HepG2 (cell line): ENCODE data around the gene ACOXL. TPM values are rescaled to one million over a fixed set of nuclear protein-coding genes. Genes with fewer than 3 reads are reported as not detected.

ENCODE experiments used
- ATAC-seq: fragments of 200-7000 bp; cut with Tn5 transposase; 3 replicates; pipeline ENCODE4 v1.9.1; 2020; ENCODE audit warnings: mild to moderate bottlenecking, moderate library complexity
- BruUV-seq: library from RNA; stranded (reverse); fragments of 400-500 nt; replicated peaks from 2 replicates; lab custom pipeline; 2021; lab: Mats Ljungman, UMichigan
- CTCF ChIA-PET: fragments of 300-600 bp; formaldehyde crosslinking; extraction: SDS; loops from one replicate; lab custom pipeline; 2021; ENCODE audit warnings: low total read pairs, inconsistent platforms, low intra/inter-chr PET ratio; lab: Yijun Ruan, JAX
- POLR2A ChIA-PET: fragments of 350-600 bp; sonication (Branson Sonifier 250); formaldehyde crosslinking; loops from one replicate; lab custom pipeline; 2020; ENCODE audit warnings: antibody characterized with exemption, inconsistent platforms; lab: Yijun Ruan, JAX
- DNase-seq: peaks from one replicate; pipeline ENCODE4 v3.0.0-alpha.2; 2015; ENCODE audit warnings: low spot score
- FAIRE-seq: peaks from 3 replicates; lab custom pipeline; 2011; peaks lifted over from hg19 to GRCh38; lab: Jason Lieb, UNC
- H2AFZ ChIP-seq: one replicate; pipeline ENCODE4 v1.6.1; 2011; ENCODE audit warnings: low read length, inconsistent platforms
- H3K27ac ChIP-seq: fragments of 300-600 bp; 3 replicates; pipeline ENCODE4 v1.8.0; 2011; ENCODE audit warnings: mixed run types, mild to moderate bottlenecking, mixed read lengths, low read length, inconsistent platforms; ENCODE audit not compliant: insufficient read depth; ENCODE audit errors: extremely low read length
- H3K27me3 ChIP-seq, 2 experiments: fragments of 200-600 bp in 1 of 2; 2 replicates in 1 of 2; 3 replicates in 1 of 2; pipeline versions ENCODE4 v1.6.0 to v1.8.0; 2011; ENCODE audit warnings: low read length in 2 of 2, mild to moderate bottlenecking in 2 of 2, moderate library complexity in 2 of 2, inconsistent platforms in 1 of 2; ENCODE audit not compliant: insufficient read depth in 2 of 2, control insufficient read depth in 1 of 2
- H3K36me3 ChIP-seq, 2 experiments: fragments of 200-600 bp in 1 of 2; replicated peaks in 1 of 2; 2 replicates in 1 of 2; 3 replicates in 1 of 2; pipeline versions ENCODE4 v1.5.1 to v1.8.0; 2011; ENCODE audit warnings: low read length in 2 of 2, inconsistent platforms in 1 of 2; ENCODE audit not compliant: insufficient read depth in 2 of 2, control insufficient read depth in 1 of 2
- H3K4me1 ChIP-seq: 2 replicates; pipeline ENCODE4 v1.5.1; 2012; ENCODE audit warnings: low read length, inconsistent platforms; ENCODE audit not compliant: insufficient read depth
- H3K4me2 ChIP-seq: 2 replicates; pipeline ENCODE4 v1.6.0; 2011; ENCODE audit warnings: low read depth, low read length, inconsistent platforms
- H3K4me3 ChIP-seq, 3 experiments: fragments of 200-600 bp in 1 of 3; sonication (generic), shearing (Covaris generic) in 1 of 3; replicated peaks in 1 of 3; 2 replicates each; pipeline ENCODE4 v1.5.1; 2011 to 2016; ENCODE audit warnings: low read length in 3 of 3, inconsistent platforms in 2 of 3, low read depth in 2 of 3, mild to moderate bottlenecking in 2 of 3, control low read depth in 1 of 3, mixed read lengths in 1 of 3; ENCODE audit not compliant: insufficient read depth in 1 of 3
- H3K79me2 ChIP-seq: one replicate; pipeline ENCODE4 v1.6.1; 2011; ENCODE audit warnings: low read length, inconsistent platforms; ENCODE audit not compliant: insufficient read depth
- H3K9ac ChIP-seq: 2 replicates; pipeline ENCODE4 v1.6.0; 2011; ENCODE audit warnings: mild to moderate bottlenecking, low read depth, low read length, inconsistent platforms; ENCODE audit not compliant: insufficient read depth
- H3K9me3 ChIP-seq: 2 replicates; pipeline ENCODE4 v1.5.1; 2012; ENCODE audit warnings: mild to moderate bottlenecking, low read length
- H4K20me1 ChIP-seq: 2 replicates; pipeline ENCODE4 v1.6.0; 2011; ENCODE audit warnings: inconsistent platforms, mild to moderate bottlenecking, low read length, moderate library complexity; ENCODE audit not compliant: insufficient read depth
- MAFK ChIP-seq, 2 experiments: IDR thresholded peaks in 1 of 2; conservative IDR thresholded peaks in 1 of 2; 2 replicates each; pipeline ENCODE4 v1.6.1; 2011; ENCODE audit warnings: improper control_type of control experiment in 2 of 2, low read length in 2 of 2
- PLRG1 ChIP-seq: fragments of 450-650 bp; conservative IDR thresholded peaks from 2 replicates; pipeline ENCODE4 v1.6.1; 2016
- REST ChIP-seq, 2 experiments: IDR thresholded peaks; 2 replicates each; pipeline ENCODE4 v1.6.1; 2011 to 2012; ENCODE audit warnings: low read length in 2 of 2, borderline replicate concordance in 1 of 2, low read depth in 1 of 2, mild to moderate bottlenecking in 1 of 2, moderate library complexity in 1 of 2
- THAP11 ChIP-seq: IDR thresholded peaks from 2 replicates; pipeline ENCODE4 v1.6.1; 2016; ENCODE audit warnings: missing biosample characterization, missing genetic modification reagents
- ZFP62 ChIP-seq: sonication (generic); formaldehyde crosslinking; IDR thresholded peaks from 2 replicates; pipeline ENCODE4 v1.4.0; 2020; ENCODE audit warnings: missing genetic modification reagents
- ZNF577 ChIP-seq: sonication (generic); formaldehyde crosslinking; IDR thresholded peaks from 2 replicates; pipeline ENCODE4 v1.4.0; 2020; ENCODE audit warnings: mild to moderate bottlenecking, low read depth, missing genetic modification reagents, borderline replicate concordance
- WGBS: methylation state at CpG from one replicate; pipeline ENCODE4 v1.1.6; 2017; ENCODE audit warnings: low lambda C conversion rate; 5-methylcytosine and 5-hydroxymethylcytosine counted together
- in situ Hi-C: cut with HindIII; loops from 2 replicates; pipeline ENCODE4 v1.10.0; 2017; ENCODE audit warnings: low pct_unique_long_range_greater_than_20kb; ENCODE audit not compliant: extremely low pct_ligation_motif_present
- intact Hi-C: fragments of 100-400 bp; cut with micrococcal nuclease; formaldehyde crosslinking; loops from one replicate; pipeline ENCODE4 v1.10.0; 2022; ENCODE audit not compliant: unreplicated experiment
- polyA plus RNA-seq, 8 experiments: library from polyadenylated mRNA; depleted of rRNA in 3 of 8; stranded (reverse) in 7 of 8; unstranded in 1 of 8; fragments of >200 nt; fragmentation: Illumina TruSeq in 4 of 8; extraction: Trizol in 4 of 8; gene quantifications; 2 replicates each; pipeline versions ENCODE4 v1.2.1 to v1.2.3, GENCODE V29; 2011 to 2016; ENCODE audit warnings: low read depth in 4 of 8, missing spikeins in 1 of 8, mixed read lengths in 1 of 8; ENCODE audit not compliant: insufficient read depth in 1 of 8
- total RNA-seq, 5 experiments: library from RNA; depleted of rRNA; stranded (reverse); fragments of >200 nt; fragmentation: Illumina TruSeq; extraction: Trizol; gene quantifications; 2 replicates each; pipeline ENCODE4 v1.2.3, GENCODE V29; 2016; ENCODE audit warnings: low read depth in 1 of 5

Gene ACOXL
- total and polyA plus RNA-seq, 2 of the 13 experiments (the other 11 are each of a cell fraction or from before 2014, with no cell fraction given), result not detected

GRCh38 chr2:110992886-110993285, 260.5 kb downstream of the ACOXL start:
- Histone ChIP-seq H3K9ac (no peak overlapping the region), H3K4me3 (no peak overlapping the region), H3K9me3 (no peaks in the 10 kb centered on the region), H3K27ac (no peak overlapping the region), H3K4me2 (no peak overlapping the region), H4K20me1 (no peaks in the 10 kb centered on the region)
- ChIA-PET POLR2A (no interaction called here), CTCF (no interaction called here)
- no peak for ATAC-seq
- intact Hi-C loops, result no loop called here
- TF ChIP-seq THAP11 (CRISPR knock-in tag), result no peak
- no peak for TF ChIP-seq PLRG1
- peak; percentile 11 to 58; a peak in 2 of 4 replicates for TF ChIP-seq MAFK (conservative IDR thresholded peaks at IDR 0.05 in 1 of 2, IDR thresholded peaks at IDR 0.05 in 1 of 2; ENCODE audit: low read length in 2 of 2)
- no peak for TF ChIP-seq ZNF577
- no peak for TF ChIP-seq ZFP62
- no peak for TF ChIP-seq REST (IDR thresholded peaks at IDR 0.05; ENCODE audit: borderline replicate concordance in 1 of 2, low read depth in 1 of 2, low read length in 2 of 2)
- TF ChIP-seq, all 625 proteins: peak for 1
- FAIRE-seq (no peak), DNase-seq (no peak)
- peaks cover 0 to 25% of the 10 kb centered on the region in 2 experiments; a peak in 2 of 5 replicates for H3K27me3 ChIP-seq
- H3K4me1 ChIP-seq, result no peaks in the 10 kb centered on the region
- in situ Hi-C loops, result no loop called here
- 67% methylated on average over 2 of the region's 2 CpGs for WGBS
- no peak overlapping the region for H2AFZ ChIP-seq
- BruUV-seq, result no TSS peak
- no peaks in the 10 kb centered on the region for H3K36me3 ChIP-seq
- H3K79me2 ChIP-seq, result no peaks in the 10 kb centered on the region
